Endothelial cell of umbilical vein (primary cell): ENCODE measurements around the gene MXD4. TPM values are rescaled to one million over a fixed set of nuclear protein-coding genes. Genes with fewer than 3 reads are reported as not detected.

Source experiments
- BruUV-seq: library from RNA; stranded (reverse); fragments of 400-500 nt; replicated peaks from 2 replicates; lab custom pipeline; 2021; lab: Mats Ljungman, UMichigan
- CTCF ChIA-PET: fragments of 300-600, 350-600 bp; sonication (Branson Sonifier 250); formaldehyde crosslinking; loops from one replicate; lab custom pipeline; 2021; ENCODE audit warnings: antibody characterized with exemption, inconsistent platforms; lab: Charles Lee
- POLR2A ChIA-PET: fragments of 300-600, 350-600 bp; sonication (Branson Sonifier 250); formaldehyde crosslinking; loops from one replicate; lab custom pipeline; 2021; ENCODE audit warnings: antibody characterized with exemption, inconsistent platforms; lab: Charles Lee
- DNase-seq: peaks from one replicate; pipeline ENCODE4 v3.0.0-alpha.2; 2011; ENCODE audit warnings: low read depth, low spot score
- FAIRE-seq: peaks from 2 replicates; lab custom pipeline; 2011; peaks lifted over from hg19 to GRCh38; lab: Jason Lieb, UNC
- H2AFZ ChIP-seq: 2 replicates; pipeline ENCODE4 v1.6.0; 2012; ENCODE audit warnings: low read depth, low read length, control low read depth, inconsistent platforms
- H3K27ac ChIP-seq: 2 replicates; pipeline ENCODE4 v1.5.1; 2011; ENCODE audit warnings: low read depth, mild to moderate bottlenecking, control low read depth, low read length, moderate library complexity; ENCODE audit not compliant: insufficient read depth
- H3K27me3 ChIP-seq, 2 experiments: 2 replicates each; pipeline versions ENCODE4 v1.6.0 to v1.6.1; 2011; ENCODE audit warnings: low read length in 2 of 2, mixed read lengths in 1 of 2; ENCODE audit not compliant: control insufficient read depth in 2 of 2, insufficient read depth in 2 of 2
- H3K36me3 ChIP-seq, 2 experiments: 2 replicates in 1 of 2; 3 replicates in 1 of 2; pipeline ENCODE4 v1.5.1; 2011; ENCODE audit warnings: low read length in 2 of 2, mild to moderate bottlenecking in 1 of 2, moderate library complexity in 1 of 2; ENCODE audit not compliant: control insufficient read depth in 2 of 2, insufficient read depth in 2 of 2; ENCODE audit errors: extremely low read depth in 1 of 2
- H3K4me1 ChIP-seq: 3 replicates; pipeline ENCODE4 v1.5.1; 2011; ENCODE audit warnings: mild to moderate bottlenecking, low read length; ENCODE audit not compliant: control insufficient read depth, insufficient read depth; ENCODE audit errors: extremely low read depth
- H3K4me2 ChIP-seq: 2 replicates; pipeline ENCODE4 v1.6.1; 2011; ENCODE audit warnings: low read length, control low read depth, mixed read lengths; ENCODE audit not compliant: insufficient read depth
- H3K4me3 ChIP-seq, 3 experiments: fragments of 200-600 bp in 1 of 3; sonication (generic), shearing (Covaris generic) in 1 of 3; replicated peaks in 1 of 3; 2 replicates each; pipeline ENCODE4 v1.5.1; 2011 to 2016; ENCODE audit warnings: control low read depth in 3 of 3, low read length in 3 of 3, mild to moderate bottlenecking in 2 of 3, inconsistent platforms in 1 of 3, low read depth in 1 of 3, moderate library complexity in 1 of 3; ENCODE audit not compliant: insufficient read depth in 1 of 3
- H3K79me2 ChIP-seq: 2 replicates; pipeline ENCODE4 v1.6.0; 2012; ENCODE audit warnings: low read length, inconsistent platforms; ENCODE audit not compliant: control insufficient read depth, insufficient read depth
- H3K9ac ChIP-seq: replicated peaks from 2 replicates; pipeline ENCODE3; 2011; ENCODE audit warnings: low read length, control low read depth; ENCODE audit not compliant: insufficient read depth; ENCODE audit errors: extremely low read depth
- H3K9me1 ChIP-seq: replicated peaks from 3 replicates; pipeline ENCODE4 v1.6.0; 2011; ENCODE audit warnings: mild to moderate bottlenecking, low read length; ENCODE audit not compliant: control insufficient read depth, insufficient read depth; ENCODE audit errors: extremely low read depth
- H3K9me3 ChIP-seq: replicated peaks from 2 replicates; pipeline ENCODE4 v1.5.1; 2012; ENCODE audit warnings: low read length, inconsistent platforms; ENCODE audit not compliant: control insufficient read depth, insufficient read depth
- H4K20me1 ChIP-seq: replicated peaks from 2 replicates; pipeline ENCODE3; 2011; ENCODE audit warnings: mild to moderate bottlenecking, low read length; ENCODE audit not compliant: control insufficient read depth, insufficient read depth; ENCODE audit errors: extremely low read depth
- CTCF ChIP-seq, 2 donors: IDR thresholded peaks; 1 replicate in 1 of 2; 2 replicates in 1 of 2; pipeline ENCODE4 v1.5.1; 2011; ENCODE audit warnings: low read length in 2 of 2, mild to moderate bottlenecking in 2 of 2, moderate library complexity in 2 of 2, control low read depth in 1 of 2, inconsistent platforms in 1 of 2, low read depth in 1 of 2; ENCODE audit not compliant: insufficient read depth in 1 of 2; ENCODE audit errors: extremely low read depth in 1 of 2
- EZH2 ChIP-seq: IDR thresholded peaks from 2 replicates; pipeline ENCODE4 v1.6.1; 2012; ENCODE audit warnings: borderline replicate concordance, low read depth, mild to moderate bottlenecking, moderate library complexity, low read length, inconsistent platforms; ENCODE audit not compliant: severe bottlenecking
- FOS ChIP-seq: IDR thresholded peaks from 2 replicates; pipeline ENCODE4 v1.6.1; 2011; ENCODE audit warnings: mild to moderate bottlenecking, low read length, moderate library complexity, borderline replicate concordance; ENCODE audit not compliant: insufficient read depth
- GATA2 ChIP-seq: IDR thresholded peaks from 2 replicates; pipeline ENCODE4 v1.7.0; 2011; ENCODE audit warnings: low read depth, mild to moderate bottlenecking, moderate library complexity, mixed read lengths, low read length; ENCODE audit not compliant: insufficient read length, insufficient read depth
- JUN ChIP-seq: IDR thresholded peaks from 2 replicates; pipeline ENCODE4 v1.6.1; 2011; ENCODE audit warnings: borderline replicate concordance, low read depth; ENCODE audit not compliant: insufficient read length, insufficient read depth
- MAX ChIP-seq: IDR thresholded peaks from 2 replicates; pipeline ENCODE4 v1.6.1; 2011; ENCODE audit not compliant: insufficient read depth, insufficient read length
- MYC ChIP-seq: IDR thresholded peaks from one replicate; pipeline ENCODE4 v1.6.1; 2011; ENCODE audit warnings: mild to moderate bottlenecking, low read depth, low read length
- POLR2A ChIP-seq: IDR thresholded peaks from 2 replicates; pipeline ENCODE4 v1.6.1; 2012; ENCODE audit warnings: low read depth, mild to moderate bottlenecking, control low read depth, low read length
- POLR2AphosphoS5 ChIP-seq: IDR thresholded peaks from 2 replicates; pipeline ENCODE4 v1.6.1; 2012; ENCODE audit warnings: low read depth, mild to moderate bottlenecking, control low read depth, low read length, moderate library complexity; ENCODE audit not compliant: insufficient read depth
- dilution Hi-C: fragments of 300-500 bp; cut with MboI; formaldehyde crosslinking; loops from one replicate; pipeline ENCODE4 v1.15.0; 2019; ENCODE audit warnings: low sequenced_read_pairs; ENCODE audit not compliant: extremely low pct_ligation_motif_present
- intact Hi-C: fragments of 100-400 bp; cut with micrococcal nuclease; formaldehyde crosslinking; loops from one replicate; pipeline ENCODE4 v1.10.0; 2022
- polyA plus RNA-seq, 4 experiments: library from polyadenylated mRNA; depleted of rRNA in 3 of 4; stranded (reverse) in 3 of 4; unstranded in 1 of 4; fragments of >200 nt; gene quantifications; 2 replicates each; pipeline versions ENCODE4 v1.2.1 to v1.2.3, GENCODE V29; 2011 to 2012; ENCODE audit warnings: missing spikeins in 1 of 4
- total RNA-seq: library from RNA; stranded (reverse); gene quantifications from 2 replicates; pipeline ENCODE4 v1.2.3, GENCODE V29; 2021

MXD4 gene
- total and polyA plus RNA-seq, 2 donors (not counting 3 experiments of a cell fraction or from before 2014, with no cell fraction given), result 62.7 to 74.1 TPM

- intact Hi-C loops, result no loop called here
- H2AFZ ChIP-seq, result no peak overlapping the region
These were observed 14.8 kb upstream of the MXD4 start for GRCh38 chr4:2276581-2277325.

More at GRCh38 chr4:2276581-2277325, 14.8 kb upstream of the MXD4 start:
- DNase-seq (no peak), FAIRE-seq (no peak)
- Histone ChIP-seq H3K9me3 (no peaks in the 10 kb centered on the region), H3K9ac (no peak overlapping the region), H3K36me3 (no peaks in the 10 kb centered on the region), H3K79me2 (no peaks in the 10 kb centered on the region), H3K9me1 (no peaks in the 10 kb centered on the region), H3K27ac (no peak overlapping the region), H3K27me3 (no peaks in the 10 kb centered on the region), H4K20me1 (no peaks in the 10 kb centered on the region), H3K4me3 (no peak overlapping the region), H3K4me2 (no peak overlapping the region), H3K4me1 (no peaks in the 10 kb centered on the region)
- POLR2A ChIA-PET, result no interaction called here
- TF ChIP-seq MAX, result no peak
- no peak for TF ChIP-seq GATA2
- TF ChIP-seq FOS, result no peak
- TF ChIP-seq POLR2A, result no peak
- TF ChIP-seq POLR2AphosphoS5, result no peak
- no peak for TF ChIP-seq CTCF (IDR thresholded peaks at IDR 0.05; ENCODE audit: extremely low read depth in 1 of 2, insufficient read depth in 1 of 2, low read depth in 1 of 2, low read length in 2 of 2)
- no peak for TF ChIP-seq JUN
- no peak for TF ChIP-seq EZH2
- no peak for TF ChIP-seq MYC
- BruUV-seq, result no TSS peak
- dilution Hi-C loops, result no loop called here
- CTCF ChIA-PET, result no interaction called here
